Nephron progenitor cell (in vitro differentiated cells): ENCODE data around the gene UCHL5.
"Not testable (repeated sequence)": the region's sequence is repeated elsewhere in the genome, so short reads cannot be mapped to it uniquely, and the experiment has no call there.

Experiments used
- DNase-seq: peaks from one replicate; pipeline ENCODE4 v3.0.0; 2021
- H3K27ac Mint-ChIP-seq: 2 replicates; pipeline ENCODE4 v1.8.0; 2021; ENCODE audit warnings: mild to moderate bottlenecking, moderate library complexity, mixed read lengths
- H3K27me3 Mint-ChIP-seq: 2 replicates; pipeline ENCODE4 v1.8.0; 2021; ENCODE audit warnings: mild to moderate bottlenecking, low read depth, mixed read lengths; ENCODE audit not compliant: poor library complexity
- H3K36me3 Mint-ChIP-seq: 2 replicates; pipeline ENCODE4 v1.8.0; 2021; ENCODE audit warnings: low read depth, mixed read lengths
- H3K4me1 Mint-ChIP-seq: 2 replicates; pipeline ENCODE4 v1.8.0; 2021; ENCODE audit warnings: mixed read lengths
- H3K4me3 Mint-ChIP-seq: 2 replicates; pipeline ENCODE4 v1.8.0; 2021; ENCODE audit warnings: mild to moderate bottlenecking, moderate library complexity, mixed read lengths
- H3K9me3 Mint-ChIP-seq: 2 replicates; pipeline ENCODE4 v1.8.0; 2021; ENCODE audit warnings: mild to moderate bottlenecking, moderate library complexity, mixed read lengths
- CTCF ChIP-seq: fragments of 200-600 bp; sonication (generic); IDR thresholded peaks from 2 replicates; pipeline ENCODE4 v1.5.0; 2021; ENCODE audit warnings: antibody characterized with exemption

Gene UCHL5

GRCh38 chr1:192994141-192994540 is 65.0 kb downstream of the UCHL5 start:
- Mint-ChIP-seq H3K27ac (no peak overlapping the region), H3K27me3 (no peaks in the 10 kb centered on the region), H3K4me3 (no peak overlapping the region), H3K36me3 (peaks cover 48% of the 10 kb centered on the region), H3K4me1 (no peaks in the 10 kb centered on the region), H3K9me3 (peaks cover 39% of the 10 kb centered on the region)
- DNase-seq = no peak
- TF ChIP-seq CTCF = no peak

- Mint-ChIP-seq H3K27ac (no peak overlapping the region), H3K9me3 (peaks cover 33% of the 10 kb centered on the region), H3K4me1 (no peaks in the 10 kb centered on the region), H3K4me3 (no peak overlapping the region), H3K36me3 (peaks cover 42% of the 10 kb centered on the region), H3K27me3 (no peaks in the 10 kb centered on the region)
- no peak for TF ChIP-seq CTCF
- DNase-seq = no peak
These were observed 65.6 kb downstream of the UCHL5 start for GRCh38 chr1:192993426-192994085.

GRCh38 chr1:192986748-192987334 is 72.3 kb downstream of the UCHL5 start:
- not testable (repeated sequence) for H3K36me3 Mint-ChIP-seq, H3K27ac Mint-ChIP-seq, H3K27me3 Mint-ChIP-seq, H3K4me1 Mint-ChIP-seq, H3K4me3 Mint-ChIP-seq, DNase-seq, H3K9me3 Mint-ChIP-seq

- no peak overlapping the region for H3K4me3 Mint-ChIP-seq
- peaks cover 5% of the 10 kb centered on the region for H3K4me1 Mint-ChIP-seq
- peaks cover 3% of the 10 kb centered on the region for H3K27me3 Mint-ChIP-seq
- TF ChIP-seq CTCF = no peak
- H3K9me3 Mint-ChIP-seq = peaks cover 3% of the 10 kb centered on the region
- peaks cover 6% of the 10 kb centered on the region for H3K36me3 Mint-ChIP-seq
- H3K27ac Mint-ChIP-seq = peak overlapping the region; percentile 10
- no peak for DNase-seq
These were observed 72.9 kb downstream of the UCHL5 start for GRCh38 chr1:192986110-192986747.

- Mint-ChIP-seq H3K36me3 (peaks cover 23% of the 10 kb centered on the region), H3K27ac (no peak overlapping the region), H3K27me3 (peaks cover 3% of the 10 kb centered on the region), H3K4me1 (peaks cover 5% of the 10 kb centered on the region), H3K4me3 (no peak overlapping the region), H3K9me3 (peaks cover 19% of the 10 kb centered on the region)
- no peak for TF ChIP-seq CTCF
- DNase-seq = no peak
These were observed 75.1 kb downstream of the UCHL5 start for GRCh38 chr1:192984080-192984479.

GRCh38 chr1:192983349-192983980 is 75.7 kb downstream of the UCHL5 start:
- Mint-ChIP-seq H3K4me3 (no peak overlapping the region), H3K9me3 (peaks cover 25% of the 10 kb centered on the region), H3K36me3 (peaks cover 29% of the 10 kb centered on the region), H3K4me1 (peaks cover 5% of the 10 kb centered on the region), H3K27ac (no peak overlapping the region), H3K27me3 (peaks cover 3% of the 10 kb centered on the region)
- DNase-seq = no peak
- TF ChIP-seq CTCF = no peak
